BJ (cell line): Measurements from ENCODE around the gene ZKSCAN1. TPM values are rescaled to one million over a fixed set of nuclear protein-coding genes. Genes with fewer than 3 reads are reported as not detected.
"Not testable (repeated sequence)": the region's sequence is repeated elsewhere in the genome, so short reads cannot be mapped to it uniquely, and the experiment has no call there.

Source experiments
- CTCF ChIA-PET: fragments of 350-600 bp; formaldehyde crosslinking; extraction: SDS; loops from one replicate; lab custom pipeline; 2021; ENCODE audit warnings: antibody characterized with exemption, inconsistent platforms; lab: Yijun Ruan, JAX
- POLR2A ChIA-PET: fragments of 300-600 bp; sonication (Branson Sonifier 250); formaldehyde crosslinking; extraction: SDS; loops from one replicate; lab custom pipeline; 2021; ENCODE audit warnings: antibody characterized with exemption; lab: Charles Lee
- DNase-seq: peaks from one replicate; pipeline ENCODE4 v3.0.0-alpha.2; 2011; ENCODE audit warnings: low read depth
- H3K27me3 ChIP-seq: 2 replicates; pipeline ENCODE4 v1.6.0; 2011; ENCODE audit warnings: low read length; ENCODE audit not compliant: control insufficient read depth, insufficient read depth
- H3K36me3 ChIP-seq: 2 replicates; pipeline ENCODE4 v1.5.1; 2011; ENCODE audit warnings: low read length; ENCODE audit not compliant: control insufficient read depth, insufficient read depth
- H3K4me3 ChIP-seq: 2 replicates; pipeline ENCODE4 v1.5.1; 2011; ENCODE audit warnings: low read depth, mild to moderate bottlenecking, control low read depth, low read length
- CTCF ChIP-seq: IDR thresholded peaks from 2 replicates; pipeline ENCODE4 v1.5.1; 2011; ENCODE audit warnings: low read depth, mild to moderate bottlenecking, control low read depth, inconsistent platforms, low read length, moderate library complexity; ENCODE audit not compliant: insufficient read depth
- polyA plus RNA-seq: library from polyadenylated mRNA; depleted of rRNA; stranded (reverse); fragments of >200 nt; gene quantifications from 2 replicates; pipeline ENCODE4 v1.2.3, GENCODE V29; 2011

The ZKSCAN1 gene
- polyA plus RNA-seq, 1 experiment = 24.5 TPM

- DNase-seq = no peak
- CTCF ChIA-PET = interaction anchor here (8.1 to 9.1 kb wide), 2 partner anchors 72 to 145 kb away, joined by 111 to 126 read pairs; partner anchors contain the start of gene TRIM4
- TF ChIP-seq CTCF = no peak
- H3K36me3 ChIP-seq = no peaks in the 10 kb centered on the region
- H3K27me3 ChIP-seq = peaks cover 1% of the 10 kb centered on the region; the same call in 1 of the 2 replicates
- POLR2A ChIA-PET = no interaction called here
- no peak overlapping the region for H3K4me3 ChIP-seq
Observed at GRCh38 chr7:99987846-99988245, 27.6 kb upstream of the ZKSCAN1 start.

- Histone ChIP-seq H3K36me3 (no peaks in the 10 kb centered on the region), H3K4me3 (no peak overlapping the region), H3K27me3 (peaks cover 1% of the 10 kb centered on the region; the same call in 1 of the 2 replicates)
- CTCF ChIA-PET = interaction anchor here (0.6 to 9.1 kb wide), 16 partner anchors 7 to 142 kb away, joined by 3 to 126 read pairs (median 4); partner anchors contain the start of genes AZGP1, TRIM4 and ZKSCAN1
- no peak for TF ChIP-seq CTCF
- DNase-seq = no peak
- POLR2A ChIA-PET = no interaction called here
Observed at GRCh38 chr7:99990460-99990852, 24.9 kb upstream of the ZKSCAN1 start.

- POLR2A ChIA-PET, DNase-seq, H3K4me3 ChIP-seq, H3K27me3 ChIP-seq, H3K36me3 ChIP-seq: not testable (repeated sequence)
- CTCF ChIA-PET = interaction anchor here (0.6 to 9.1 kb wide), 13 partner anchors 11 to 693 kb away, joined by 3 to 126 read pairs (median 4); partner anchors contain the start of genes AZGP1, GJC3, MBLAC1 and TRIM4
Observed at GRCh38 chr7:99991543-99991942, 23.9 kb upstream of the ZKSCAN1 start.

- ChIA-PET CTCF (interaction anchor here (0.6 to 9.1 kb wide), 12 partner anchors 10 to 692 kb away, joined by 3 to 126 read pairs (median 4); partner anchors contain the start of genes AZGP1, GJC3, MBLAC1 and TRIM4), POLR2A (no interaction called here)
- Histone ChIP-seq H3K36me3 (no peaks in the 10 kb centered on the region), H3K4me3 (no peak overlapping the region), H3K27me3 (0 out of 2 replicates have a peak, but pooled peaks cover 1% of the 10 kb centered on the region)
- DNase-seq = no peak
- TF ChIP-seq CTCF = no peak
Observed at GRCh38 chr7:99992330-99993038, 22.9 kb upstream of the ZKSCAN1 start.

- POLR2A ChIA-PET = no interaction called here
Observed at GRCh38 chr7:99994819-99995218, 20.6 kb upstream of the ZKSCAN1 start.

More at GRCh38 chr7:99994819-99995218, 20.6 kb upstream of the ZKSCAN1 start:
- Histone ChIP-seq H3K36me3 (no peaks in the 10 kb centered on the region), H3K27me3 (no peaks in the 10 kb centered on the region), H3K4me3 (no peak overlapping the region)
- no peak for DNase-seq
- TF ChIP-seq CTCF = no peak
- CTCF ChIA-PET = interaction anchor here (1.1 to 9.1 kb wide), 9 partner anchors 7 to 138 kb away, joined by 4 to 126 read pairs (median 7); partner anchors contain the start of genes AZGP1, TRIM4 and ZSCAN21
